ENCODE measurements around the gene ZNF581. TPM values are rescaled to one million over a fixed set of nuclear protein-coding genes. Genes with fewer than 3 reads are reported as not detected.

Gene ZNF581
- total RNA-seq, 1 experiment from 2014 or later = 65.1 TPM

DNA sequence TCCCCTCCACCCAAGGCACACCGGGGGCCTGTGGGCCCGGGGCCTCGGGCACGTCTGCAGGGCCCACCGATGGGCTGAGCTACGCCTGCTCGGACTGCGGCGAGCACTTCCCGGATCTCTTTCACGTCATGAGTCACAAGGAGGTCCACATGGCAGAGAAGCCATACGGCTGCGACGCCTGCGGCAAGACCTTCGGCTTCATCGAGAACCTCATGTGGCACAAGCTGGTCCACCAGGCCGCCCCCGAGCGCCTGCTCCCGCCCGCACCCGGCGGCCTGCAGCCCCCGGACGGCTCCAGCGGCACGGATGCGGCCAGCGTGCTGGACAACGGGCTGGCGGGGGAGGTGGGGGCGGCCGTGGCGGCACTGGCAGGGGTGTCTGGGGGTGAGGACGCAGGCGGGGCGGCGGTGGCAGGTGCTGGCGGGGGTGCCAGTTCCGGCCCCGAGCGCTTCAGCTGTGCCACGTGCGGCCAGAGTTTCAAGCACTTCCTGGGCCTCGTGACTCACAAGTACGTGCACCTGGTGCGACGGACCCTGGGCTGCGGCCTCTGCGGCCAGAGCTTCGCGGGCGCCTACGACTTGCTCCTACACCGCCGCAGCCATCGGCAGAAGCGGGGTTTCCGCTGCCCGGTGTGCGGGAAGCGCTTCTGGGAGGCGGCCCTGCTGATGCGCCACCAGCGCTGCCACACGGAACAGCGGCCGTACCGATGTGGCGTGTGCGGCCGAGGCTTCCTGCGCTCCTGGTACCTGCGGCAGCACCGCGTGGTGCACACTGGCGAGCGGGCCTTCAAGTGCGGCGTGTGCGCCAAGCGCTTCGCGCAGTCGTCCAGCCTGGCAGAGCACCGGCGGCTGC is 27.7 kb upstream of the ZNF581 start:
- WGBS (ENCODE audit: extremely low coverage, insufficient read length, low lambda C conversion rate) = no CpG with 5 or more reads among the region's 88 CpGs

More for the DNA sequence above, 27.7 kb upstream of the ZNF581 start:
- TF ChIP-seq, protein P1, sequence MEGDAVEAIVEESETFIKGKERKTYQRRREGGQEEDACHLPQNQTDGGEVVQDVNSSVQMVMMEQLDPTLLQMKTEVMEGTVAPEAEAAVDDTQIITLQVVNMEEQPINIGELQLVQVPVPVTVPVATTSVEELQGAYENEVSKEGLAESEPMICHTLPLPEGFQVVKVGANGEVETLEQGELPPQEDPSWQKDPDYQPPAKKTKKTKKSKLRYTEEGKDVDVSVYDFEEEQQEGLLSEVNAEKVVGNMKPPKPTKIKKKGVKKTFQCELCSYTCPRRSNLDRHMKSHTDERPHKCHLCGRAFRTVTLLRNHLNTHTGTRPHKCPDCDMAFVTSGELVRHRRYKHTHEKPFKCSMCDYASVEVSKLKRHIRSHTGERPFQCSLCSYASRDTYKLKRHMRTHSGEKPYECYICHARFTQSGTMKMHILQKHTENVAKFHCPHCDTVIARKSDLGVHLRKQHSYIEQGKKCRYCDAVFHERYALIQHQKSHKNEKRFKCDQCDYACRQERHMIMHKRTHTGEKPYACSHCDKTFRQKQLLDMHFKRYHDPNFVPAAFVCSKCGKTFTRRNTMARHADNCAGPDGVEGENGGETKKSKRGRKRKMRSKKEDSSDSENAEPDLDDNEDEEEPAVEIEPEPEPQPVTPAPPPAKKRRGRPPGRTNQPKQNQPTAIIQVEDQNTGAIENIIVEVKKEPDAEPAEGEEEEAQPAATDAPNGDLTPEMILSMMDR (conservative IDR thresholded peaks at IDR 0.05) = no peak
- no peak overlapping the region for H2AK5ac ChIP-seq (ENCODE audit: insufficient read length, low read length)
- Mint-ChIP-seq H3K36me3 (ENCODE audit: insufficient read depth in 1 of 3, low read depth in 3 of 3) (peaks cover 18 to 41% (median 40%) of the 10 kb centered on the region in 3 experiments), H3K9me3 (no peaks in the 10 kb centered on the region; a peak in 1 of 5 replicates), H3K27me3 (ENCODE audit: low read depth) (peaks cover 2% of the 10 kb centered on the region), H3K4me3 (no peak overlapping the region), H3K27ac (no peak overlapping the region), H3K4me1 (peaks cover 0 to 2% of the 10 kb centered on the region in 2 experiments; a peak in 1 of 4 replicates)
- no peak overlapping the region for H3K27ac ChIP-seq (ENCODE audit: insufficient read length, low read depth, low read length)
- no peak overlapping the region for H2BK120ac ChIP-seq (ENCODE audit: low read depth, low read length, poor library complexity, severe bottlenecking)
- H4K5ac ChIP-seq (ENCODE audit: insufficient read length, low read depth, low read length) = no peak overlapping the region
- H3K9ac ChIP-seq (ENCODE audit: extremely low read depth, insufficient read length, low read length) = no peak overlapping the region
- H3K4ac ChIP-seq (ENCODE audit: low read depth, low read length) = no peak overlapping the region
- H2BK20ac ChIP-seq (ENCODE audit: low read depth, low read length, poor library complexity, severe bottlenecking) = no peak overlapping the region
- no peak overlapping the region for H3K56ac ChIP-seq (ENCODE audit: insufficient read length, low read depth, low read length)
- no peak overlapping the region for H2BK12ac ChIP-seq (ENCODE audit: insufficient read length, low read depth, low read length)
- no peak overlapping the region for H4K91ac ChIP-seq (ENCODE audit: insufficient read length, low read depth, low read length)
- H4K8ac ChIP-seq (replicated peaks; ENCODE audit: insufficient read length, low read depth, low read length) = no peak overlapping the region
- H3K9me3 ChIP-seq (ENCODE audit: control insufficient read depth, low read depth, low read length) = no peaks in the 10 kb centered on the region
- H2AFZ ChIP-seq (ENCODE audit: low read length) = no peak overlapping the region
- no peak overlapping the region for H3K4me2 ChIP-seq (ENCODE audit: insufficient read depth, insufficient read length, low read length)
- no peak overlapping the region for H3K18ac ChIP-seq (ENCODE audit: insufficient read length, low read depth, low read length)
- H3K27me3 ChIP-seq (ENCODE audit: insufficient read depth, low read length) = no peaks in the 10 kb centered on the region
- no peak overlapping the region for H3T11ph ChIP-seq (ENCODE audit: low read length)
- no peak overlapping the region for H3K14ac ChIP-seq (ENCODE audit: insufficient read depth, low read length)
- H2BK15ac ChIP-seq (ENCODE audit: low read depth, low read length) = no peak overlapping the region
- no peaks in the 10 kb centered on the region for H4K20me1 ChIP-seq (ENCODE audit: control insufficient read depth, insufficient read depth, insufficient read length)
- H2BK5ac ChIP-seq (ENCODE audit: insufficient read length, low read length) = no peak overlapping the region
- no peaks in the 10 kb centered on the region for H3K23me2 ChIP-seq (ENCODE audit: insufficient read length, low read depth, low read length, poor library complexity, severe bottlenecking)
- H3K4me1 ChIP-seq (ENCODE audit: insufficient read depth, low read length) = no peaks in the 10 kb centered on the region
- H3K23ac ChIP-seq (ENCODE audit: insufficient read length, low read depth, low read length) = no peak overlapping the region
- H3K79me1 ChIP-seq (ENCODE audit: insufficient read depth, low read depth, low read length, poor library complexity, severe bottlenecking) = no peaks in the 10 kb centered on the region
- no peak for DNase-seq
- 0 out of 2 replicates have a peak, but pooled peaks cover 1% of the 10 kb centered on the region for H3K79me2 ChIP-seq (ENCODE audit: insufficient read depth, low read length)

Data from H9 (cell line).